ENCODE results near the gene SLC6A9. TPM values are rescaled to one million over a fixed set of nuclear protein-coding genes. Genes with fewer than 3 reads are reported as not detected.

Gene SLC6A9
- total RNA-seq, 1 experiment from 2014 or later, result 12.8 TPM

- DNase-seq (ENCODE audit: low read depth, low spot score), result no peak
- Histone ChIP-seq H3K27ac (ENCODE audit: low read depth, low read length) (no peak overlapping the region), H2AFZ (ENCODE audit: low read depth, low read length, poor library complexity, severe bottlenecking) (no peak overlapping the region), H3K9me2 (ENCODE audit: insufficient read depth) (no peaks in the 10 kb centered on the region), H3K4me2 (ENCODE audit: low read length) (no peak overlapping the region), H3K9me3 (ENCODE audit: control insufficient read depth in 1 of 2, insufficient read depth in 1 of 2, low read depth in 1 of 2, low read length in 2 of 2) (no peaks in the 10 kb centered on the region), H3K4me3 (replicated peaks in 1 of 2; ENCODE audit: low read depth in 1 of 2, low read length in 2 of 2) (no peak overlapping the region), H3K4me1 (ENCODE audit: control insufficient read depth in 1 of 2, insufficient read depth in 2 of 2, low read length in 2 of 2) (peaks cover 5 to 16% of the 10 kb centered on the region in 2 experiments), H3K79me2 (ENCODE audit: insufficient read depth, low read length) (peaks cover 17% of the 10 kb centered on the region), H3K27me3 (ENCODE audit: insufficient read depth, low read length) (no peaks in the 10 kb centered on the region), H4K20me1 (ENCODE audit: insufficient read depth) (no peaks in the 10 kb centered on the region), H3K36me3 (ENCODE audit: control insufficient read depth in 1 of 2, insufficient read depth in 2 of 2, low read length in 2 of 2) (peaks cover 6 to 41% of the 10 kb centered on the region in 2 experiments; a peak in 2 of 4 replicates), H3K9ac (ENCODE audit: low read length) (no peak overlapping the region)
- TF ChIP-seq EZH2phosphoT487 (IDR thresholded peaks at IDR 0.05; ENCODE audit: borderline replicate concordance) (no peak), TCF7L2 (IDR thresholded peaks at IDR 0.05; ENCODE audit: borderline replicate concordance, extremely low read depth, insufficient read depth, insufficient read length) (no peak), ZBTB33 (IDR thresholded peaks at IDR 0.05; ENCODE audit: extremely low read depth, insufficient replicate concordance, low read length) (no peak), JUND (IDR thresholded peaks at IDR 0.05) (no peak), FOSL1 (IDR thresholded peaks at IDR 0.05; ENCODE audit: low read depth) (no peak), POLR2AphosphoS5 (IDR thresholded peaks at IDR 0.05; ENCODE audit: low read depth, low read length) (no peak), SRF (IDR thresholded peaks at IDR 0.05; ENCODE audit: low read depth) (no peak)
- ChIA-PET CTCF (no interaction called here), POLR2A (no interaction called here), RAD21 (ENCODE audit: low non-redundant PET in 1 of 2, low total read pairs in 2 of 2, uncharacterized antibody in 2 of 2, unreplicated experiment in 2 of 2) (no interaction called here)
- intact Hi-C loops (cut with micrococcal nuclease), result no loop called here
- BruUV-seq (replicated peaks), result no TSS peak
- ATAC-seq, result no peak
These were observed 44.5 kb downstream of the SLC6A9 start for GRCh38 chr1:43986712-43987111.

- H3K9ac ChIP-seq (ENCODE audit: low read length), result no peak overlapping the region
- H2AFZ ChIP-seq (ENCODE audit: low read depth, low read length, poor library complexity, severe bottlenecking), result no peak overlapping the region
- H3K27ac ChIP-seq (ENCODE audit: low read depth, low read length), result no peak overlapping the region
- POLR2A ChIA-PET, result no interaction called here
- no peaks in the 10 kb centered on the region for H3K9me3 ChIP-seq (ENCODE audit: control insufficient read depth in 1 of 2, insufficient read depth in 1 of 2, low read depth in 1 of 2, low read length in 2 of 2)
- no peaks in the 10 kb centered on the region for H3K27me3 ChIP-seq (ENCODE audit: insufficient read depth, low read length)
- no peak overlapping the region for H3K4me2 ChIP-seq (ENCODE audit: low read length)
- RAD21 ChIA-PET (ENCODE audit: low non-redundant PET in 1 of 2, low total read pairs in 2 of 2, uncharacterized antibody in 2 of 2, unreplicated experiment in 2 of 2), result no interaction called here
- no peak for DNase-seq (ENCODE audit: low read depth, low spot score)
- intact Hi-C loops (cut with micrococcal nuclease), result no loop called here
- ATAC-seq, result no peak
- peaks cover 5 to 9% of the 10 kb centered on the region in 2 experiments for H3K4me1 ChIP-seq (ENCODE audit: control insufficient read depth in 1 of 2, insufficient read depth in 2 of 2, low read length in 2 of 2)
- BruUV-seq (replicated peaks), result no TSS peak
- H3K4me3 ChIP-seq (replicated peaks in 1 of 2; ENCODE audit: low read depth in 1 of 2, low read length in 2 of 2), result no peak overlapping the region
- peaks cover 6 to 47% of the 10 kb centered on the region in 2 experiments; a peak in 2 of 4 replicates for H3K36me3 ChIP-seq (ENCODE audit: control insufficient read depth in 1 of 2, insufficient read depth in 2 of 2, low read length in 2 of 2)
- no peaks in the 10 kb centered on the region for H3K9me2 ChIP-seq (ENCODE audit: insufficient read depth)
- TF ChIP-seq TCF7L2 (IDR thresholded peaks at IDR 0.05; ENCODE audit: borderline replicate concordance, extremely low read depth, insufficient read depth, insufficient read length), result no peak
- no peaks in the 10 kb centered on the region for H4K20me1 ChIP-seq (ENCODE audit: insufficient read depth)
- H3K79me2 ChIP-seq (ENCODE audit: insufficient read depth, low read length), result peaks cover 23% of the 10 kb centered on the region
- CTCF ChIA-PET, result no interaction called here
These were observed 45.2 kb downstream of the SLC6A9 start for GRCh38 chr1:43985984-43986595.

Data from HCT116 (cell line).